HEK293T (cell line): ENCODE results near the gene DNAH1.

Experiments
- BHLHE40 ChIP-seq: fragments of 450-650 bp; IDR thresholded peaks from 2 replicates; pipeline ENCODE4 v1.6.1; 2016; ENCODE audit warnings: mild to moderate bottlenecking, moderate library complexity, borderline replicate concordance
- CTBP1 ChIP-seq: fragments of 450-650 bp; IDR thresholded peaks from 2 replicates; pipeline ENCODE4 v1.6.1; 2016; ENCODE audit warnings: borderline replicate concordance
- ELF4 ChIP-seq: fragments of 450-650 bp; IDR thresholded peaks from 2 replicates; pipeline ENCODE4 v1.6.1; 2017; ENCODE audit warnings: antibody characterized with exemption
- FOXA1 ChIP-seq: fragments of 450-650 bp; IDR thresholded peaks from 2 replicates; pipeline ENCODE4 v1.6.1; 2016; ENCODE audit warnings: mild to moderate bottlenecking
- FOXM1 ChIP-seq: fragments of 450-650 bp; IDR thresholded peaks from 2 replicates; pipeline ENCODE4 v1.6.1; 2017; ENCODE audit warnings: mild to moderate bottlenecking, borderline replicate concordance
- HDGF ChIP-seq: fragments of 450-650 bp; IDR thresholded peaks from 2 replicates; pipeline ENCODE4 v1.6.1; 2017; ENCODE audit warnings: antibody characterized with exemption, borderline replicate concordance
- L3MBTL2 ChIP-seq: fragments of 450-650 bp; conservative IDR thresholded peaks from 2 replicates; pipeline ENCODE4 v1.6.1; 2016; ENCODE audit warnings: mild to moderate bottlenecking
- LEF1 ChIP-seq: fragments of 450-650 bp; IDR thresholded peaks from 2 replicates; pipeline ENCODE4 v1.6.1; 2017; ENCODE audit warnings: mild to moderate bottlenecking, borderline replicate concordance
- SP1 ChIP-seq: fragments of 450-650 bp; IDR thresholded peaks from 2 replicates; pipeline ENCODE4 v1.6.1; 2017
- SUZ12 ChIP-seq: fragments of 450-650 bp; IDR thresholded peaks from 2 replicates; pipeline ENCODE4 v1.6.1; 2016; ENCODE audit warnings: mild to moderate bottlenecking
- TARDBP ChIP-seq: fragments of 450-650 bp; IDR thresholded peaks from 2 replicates; pipeline ENCODE4 v1.6.1; 2016
- ZNF384 ChIP-seq: fragments of 450-650 bp; IDR thresholded peaks from 2 replicates; pipeline ENCODE4 v1.6.1; 2016

DNA sequence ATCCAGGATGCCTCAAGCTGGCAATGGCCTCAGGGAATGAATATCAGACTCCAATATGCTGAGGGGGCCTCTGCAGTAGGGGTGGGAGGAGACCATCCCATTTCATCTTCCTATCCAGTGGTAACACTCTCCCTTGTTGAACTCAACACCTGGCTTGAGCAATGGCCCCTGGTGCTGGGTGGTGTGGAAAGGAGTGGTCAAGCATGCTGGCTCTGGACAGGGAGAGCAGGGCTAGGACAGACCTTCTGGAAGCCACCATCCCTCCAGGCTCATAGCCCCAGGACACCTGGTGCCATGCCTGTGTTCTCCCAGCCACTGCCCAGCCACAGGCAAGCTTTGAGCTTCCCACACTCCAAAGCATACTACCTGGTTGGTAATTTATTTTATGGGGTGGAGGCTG, 9.6 kb downstream of the DNAH1 start:
- TF ChIP-seq L3MBTL2, result no peak
- TF ChIP-seq SUZ12, result no peak
- TF ChIP-seq FOXM1, result no peak
- TF ChIP-seq SP1, result no peak
- no peak for TF ChIP-seq CTBP1
- TF ChIP-seq TARDBP, result no peak
- no peak for TF ChIP-seq ELF4
- TF ChIP-seq HDGF, result no peak
- TF ChIP-seq ZNF384, result no peak
- TF ChIP-seq FOXA1, result no peak
- no peak for TF ChIP-seq BHLHE40
- no peak for TF ChIP-seq LEF1
